Gastrocnemius medialis (tissue), 4 donors: ENCODE data around the gene COG7. TPM values are rescaled to one million over a fixed set of nuclear protein-coding genes. Genes with fewer than 3 reads are reported as not detected.
"Not testable (repeated sequence)": the region's sequence is repeated elsewhere in the genome, so short reads cannot be mapped to it uniquely, and the experiment has no call there.

Experiments
- ATAC-seq, 2 donors: fragments of 150-250 bp; one replicate each; pipeline ENCODE4 v1.9.1; 2016
- DNase-seq, 2 donors: peaks; one replicate each; pipeline ENCODE4 v3.0.0-alpha.2; 2019
- H3K27ac ChIP-seq, 4 donors: fragments of 200-600 bp; sonication (generic); 1 replicate in 1 of 4; 2 replicates in 3 of 4; pipeline ENCODE4 v1.5.1; 2016 to 2018; ENCODE audit warnings: mild to moderate bottlenecking in 2 of 4, moderate library complexity in 1 of 4
- H3K27me3 ChIP-seq, 3 donors: fragments of 200-600 bp; sonication (generic) in 2 of 3; 1 replicate in 1 of 3; 2 replicates in 2 of 3; pipeline versions ENCODE4 v1.5.1 to v1.6.0; 2016 to 2019; ENCODE audit warnings: mild to moderate bottlenecking in 1 of 3, moderate library complexity in 1 of 3
- H3K36me3 ChIP-seq, 2 donors: fragments of 200-600 bp; sonication (generic) in 1 of 2; one replicate each; pipeline ENCODE4 v1.5.1; 2017 to 2018
- H3K4me1 ChIP-seq, 2 donors: fragments of 200-600 bp; sonication (generic) in 1 of 2; one replicate each; pipeline ENCODE4 v1.5.1; 2016 to 2017; ENCODE audit warnings: mild to moderate bottlenecking in 2 of 2
- H3K4me3 ChIP-seq, 4 donors: fragments of 200-600 bp; sonication (generic) in 3 of 4; 1 replicate in 1 of 4; 2 replicates in 3 of 4; pipeline ENCODE4 v1.5.1; 2016 to 2019; ENCODE audit warnings: mild to moderate bottlenecking in 2 of 4
- H3K9me3 ChIP-seq, 3 donors: fragments of 200-600 bp; sonication (generic) in 2 of 3; 1 replicate in 1 of 3; 2 replicates in 2 of 3; pipeline ENCODE4 v1.5.1; 2016 to 2019
- CTCF ChIP-seq, 5 experiments: fragments of 450-650 bp in 3 of 5; fragments of 200-600 bp in 2 of 5; sonication (generic) in 2 of 5; IDR thresholded peaks in 4 of 5; conservative IDR thresholded peaks in 1 of 5; 1 replicate in 4 of 5; 2 replicates in 1 of 5; pipeline ENCODE4 v1.5.1; 2016 to 2019; ENCODE audit warnings: antibody characterized with exemption in 5 of 5, mild to moderate bottlenecking in 3 of 5, moderate library complexity in 3 of 5
- POLR2A ChIP-seq, 2 donors: fragments of 450-650 bp; IDR thresholded peaks; one replicate each; pipeline ENCODE4 v1.6.1; 2017; ENCODE audit warnings: antibody characterized with exemption in 2 of 2, mild to moderate bottlenecking in 2 of 2, moderate library complexity in 2 of 2
- in situ Hi-C, 4 donors: fragments of 200-750 bp; cut with MboI; loops; one replicate each; pipeline versions ENCODE4 v1.15.0 to v1.8.0; 2017; ENCODE audit warnings: low sequenced_read_pairs in 4 of 4
- intact Hi-C: fragments of 100-400 bp; cut with DNase I; formaldehyde crosslinking; loops from one replicate; pipeline ENCODE4 v1.15.1; 2023; ENCODE audit warnings: low total_unique reads
- total RNA-seq, 4 donors: library from RNA; depleted of rRNA; stranded (reverse); fragments of >200 nt; gene quantifications; one replicate each; pipeline versions ENCODE4 v1.1.0 to v1.2.3, GENCODE V29; 2016

COG7 gene
- total RNA-seq, 4 donors from 2014 or later: 6.6 to 12.9 (median 7.1) TPM

GRCh38 chr16:23466162-23466885 is 13.3 kb upstream of the COG7 start:
- no peak overlapping the region for H3K4me3 ChIP-seq
- H3K36me3 ChIP-seq: peaks cover 0 to 35% of the 10 kb centered on the region in 2 donors
- peaks cover 10 to 14% of the 10 kb centered on the region in 2 donors for H3K4me1 ChIP-seq
- TF ChIP-seq CTCF (IDR thresholded peaks at IDR 0.05 in 4 of 5, conservative IDR thresholded peaks at IDR 0.05 in 1 of 5): no peak
- TF ChIP-seq POLR2A (IDR thresholded peaks at IDR 0.05): no peak
- peak in 1 of 2 donors; percentile 22 for DNase-seq
- H3K27me3 ChIP-seq: no peaks in the 10 kb centered on the region
- in situ Hi-C loops (no loop called here), intact Hi-C loops (no loop called here)
- peak overlapping the region in 2 of 4 donors; percentile 44 to 74 for H3K27ac ChIP-seq
- no peaks in the 10 kb centered on the region for H3K9me3 ChIP-seq
- peak in 1 of 2 donors; percentile 57 for ATAC-seq

GRCh38 chr16:23465179-23465578 is 12.2 kb upstream of the COG7 start:
- DNase-seq (no peak), ATAC-seq (no peak)
- Histone ChIP-seq H3K27ac (peak overlapping the region in 1 of 4 donors; percentile 74), H3K9me3 (no peaks in the 10 kb centered on the region), H3K4me1 (peaks cover 10 to 14% of the 10 kb centered on the region in 2 donors), H3K4me3 (no peak overlapping the region), H3K36me3 (peaks cover 0 to 30% of the 10 kb centered on the region in 2 donors), H3K27me3 (no peaks in the 10 kb centered on the region)
- no peak for TF ChIP-seq CTCF (IDR thresholded peaks at IDR 0.05 in 4 of 5, conservative IDR thresholded peaks at IDR 0.05 in 1 of 5)
- no peak for TF ChIP-seq POLR2A (IDR thresholded peaks at IDR 0.05)
- in situ Hi-C loops: no loop called here
- intact Hi-C loops: no loop called here

- Histone ChIP-seq H3K27me3 (no peaks in the 10 kb centered on the region), H3K27ac (peak overlapping the region in 1 of 4 donors; percentile 43), H3K4me1 (peaks cover 10 to 14% of the 10 kb centered on the region in 2 donors), H3K4me3 (no peak overlapping the region), H3K9me3 (no peaks in the 10 kb centered on the region), H3K36me3 (peaks cover 0 to 24% of the 10 kb centered on the region in 2 donors)
- TF ChIP-seq CTCF (IDR thresholded peaks at IDR 0.05 in 4 of 5, conservative IDR thresholded peaks at IDR 0.05 in 1 of 5) (no peak), POLR2A (IDR thresholded peaks at IDR 0.05) (no peak)
- in situ Hi-C loops: no loop called here
- ATAC-seq (no peak), DNase-seq (no peak)
- intact Hi-C loops: no loop called here
Observed at GRCh38 chr16:23464196-23464595, 11.2 kb upstream of the COG7 start.

- in situ Hi-C loops, H3K27ac ChIP-seq, H3K27me3 ChIP-seq, H3K9me3 ChIP-seq, intact Hi-C loops, H3K4me3 ChIP-seq: not testable (repeated sequence)
- H3K36me3 ChIP-seq: peaks cover 0 to 12% of the 10 kb centered on the region in 2 donors
- peaks cover 10 to 14% of the 10 kb centered on the region in 2 donors for H3K4me1 ChIP-seq
- peak; percentile 38 to 71 for DNase-seq
- ATAC-seq: peak in 1 of 2 donors; percentile 67
Observed at GRCh38 chr16:23462994-23463393, 10.0 kb upstream of the COG7 start.

GRCh38 chr16:23453338-23454052 is 506 bp upstream of the COG7 start:
- H3K4me3 ChIP-seq: peak overlapping the region; percentile 74 to 90 (median 78)
- no peaks in the 10 kb centered on the region for H3K9me3 ChIP-seq
- intact Hi-C loops (loop anchor here (2.0 to 5.0 kb wide), 2 partner anchors 103 to 144 kb away; partner anchors contain the start of genes EARS2, NDUFAB1 and UBFD1), in situ Hi-C loops (no loop called here)
- DNase-seq (no peak), ATAC-seq (peak in 1 of 2 donors; percentile 18)
- H3K27me3 ChIP-seq: no peaks in the 10 kb centered on the region
- TF ChIP-seq POLR2A (IDR thresholded peaks at IDR 0.05) (no peak), CTCF (IDR thresholded peaks at IDR 0.05 in 4 of 5, conservative IDR thresholded peaks at IDR 0.05 in 1 of 5) (no peak)
- peaks cover 4 to 29% of the 10 kb centered on the region in 2 donors for H3K4me1 ChIP-seq
- no peaks in the 10 kb centered on the region for H3K36me3 ChIP-seq
- peak overlapping the region in 2 of 4 donors; percentile 77 to 87 for H3K27ac ChIP-seq
